Parathyroid adenoma (tissue), 2 donors: ENCODE results near the gene PRND.

Source experiments
- H2AFZ ChIP-seq: fragments of 300-600 bp; sonication (generic); one replicate; pipeline ENCODE4 v1.7.0; 2017; ENCODE audit warnings: antibody characterized with exemption, mild to moderate bottlenecking
- H3K27ac ChIP-seq: fragments of 300-600 bp; sonication (generic); one replicate; pipeline ENCODE4 v1.7.0; 2017
- H3K27me3 ChIP-seq: fragments of 300-600 bp; sonication (generic); one replicate; pipeline ENCODE4 v1.7.0; 2017; ENCODE audit warnings: low read length; ENCODE audit not compliant: control insufficient read depth, insufficient read depth
- H3K36me3 ChIP-seq: fragments of 300-600 bp; sonication (generic); one replicate; pipeline ENCODE4 v1.7.0; 2017; ENCODE audit warnings: low read length; ENCODE audit not compliant: control insufficient read depth, insufficient read depth
- H3K4me1 ChIP-seq: fragments of 300-600 bp; sonication (generic); one replicate; pipeline ENCODE4 v1.7.0; 2017; ENCODE audit warnings: control low read depth
- H3K4me2 ChIP-seq: fragments of 300-600 bp; sonication (generic); one replicate; pipeline ENCODE4 v1.7.0; 2017; ENCODE audit warnings: low read length
- H3K4me3 ChIP-seq: fragments of 300-600 bp; sonication (generic); one replicate; pipeline ENCODE4 v1.7.0; 2017; ENCODE audit warnings: low read depth, low read length
- H3K79me2 ChIP-seq: fragments of 300-600 bp; sonication (generic); one replicate; pipeline ENCODE4 v1.7.0; 2017; ENCODE audit warnings: control low read depth
- H3K9ac ChIP-seq: fragments of 300-600 bp; sonication (generic); one replicate; pipeline ENCODE4 v1.7.0; 2017; ENCODE audit warnings: mild to moderate bottlenecking
- H3K9me3 ChIP-seq: fragments of 300-600 bp; sonication (generic); one replicate; pipeline ENCODE4 v1.7.0; 2017; ENCODE audit warnings: low read length; ENCODE audit not compliant: control insufficient read depth
- TF ChIP-seq, protein P1 (sequence below): fragments of 300-600 bp; sonication (generic); IDR thresholded peaks from one replicate; pipeline ENCODE4 v1.7.0; 2017; ENCODE audit warnings: antibody characterized with exemption, mild to moderate bottlenecking
- donor health status: primary hyperparathyroidism.

The PRND gene

DNA sequence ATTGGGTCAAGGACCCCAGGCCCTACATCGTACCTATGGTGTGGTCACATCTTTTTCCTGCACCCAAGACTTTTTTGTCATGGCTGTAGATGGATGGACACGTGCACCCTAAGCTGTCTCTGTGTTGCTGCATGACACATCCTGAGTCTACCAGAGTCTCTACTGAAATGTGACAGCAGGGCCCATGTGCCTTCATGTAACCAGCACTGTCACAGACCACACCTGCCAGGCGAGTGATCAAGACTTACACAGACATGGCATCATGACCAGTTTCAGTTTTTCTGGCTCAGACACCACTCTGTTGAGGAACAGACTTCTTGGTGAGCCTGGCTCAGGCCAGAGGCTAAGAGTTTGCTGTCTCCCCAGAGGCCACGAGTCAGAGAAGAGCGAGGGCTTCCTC, 7.6 kb downstream of the PRND start:
- TF ChIP-seq, protein P1, sequence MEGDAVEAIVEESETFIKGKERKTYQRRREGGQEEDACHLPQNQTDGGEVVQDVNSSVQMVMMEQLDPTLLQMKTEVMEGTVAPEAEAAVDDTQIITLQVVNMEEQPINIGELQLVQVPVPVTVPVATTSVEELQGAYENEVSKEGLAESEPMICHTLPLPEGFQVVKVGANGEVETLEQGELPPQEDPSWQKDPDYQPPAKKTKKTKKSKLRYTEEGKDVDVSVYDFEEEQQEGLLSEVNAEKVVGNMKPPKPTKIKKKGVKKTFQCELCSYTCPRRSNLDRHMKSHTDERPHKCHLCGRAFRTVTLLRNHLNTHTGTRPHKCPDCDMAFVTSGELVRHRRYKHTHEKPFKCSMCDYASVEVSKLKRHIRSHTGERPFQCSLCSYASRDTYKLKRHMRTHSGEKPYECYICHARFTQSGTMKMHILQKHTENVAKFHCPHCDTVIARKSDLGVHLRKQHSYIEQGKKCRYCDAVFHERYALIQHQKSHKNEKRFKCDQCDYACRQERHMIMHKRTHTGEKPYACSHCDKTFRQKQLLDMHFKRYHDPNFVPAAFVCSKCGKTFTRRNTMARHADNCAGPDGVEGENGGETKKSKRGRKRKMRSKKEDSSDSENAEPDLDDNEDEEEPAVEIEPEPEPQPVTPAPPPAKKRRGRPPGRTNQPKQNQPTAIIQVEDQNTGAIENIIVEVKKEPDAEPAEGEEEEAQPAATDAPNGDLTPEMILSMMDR, result no peak
- H3K9ac ChIP-seq, result no peak overlapping the region
- H3K36me3 ChIP-seq, result no peaks in the 10 kb centered on the region
- H3K27me3 ChIP-seq, result no peaks in the 10 kb centered on the region
- no peaks in the 10 kb centered on the region for H3K9me3 ChIP-seq
- H3K79me2 ChIP-seq, result no peaks in the 10 kb centered on the region
- H3K4me2 ChIP-seq, result no peak overlapping the region
- no peak overlapping the region for H2AFZ ChIP-seq
- no peaks in the 10 kb centered on the region for H3K4me1 ChIP-seq
- H3K27ac ChIP-seq, result no peak overlapping the region
- H3K4me3 ChIP-seq, result no peak overlapping the region

DNA sequence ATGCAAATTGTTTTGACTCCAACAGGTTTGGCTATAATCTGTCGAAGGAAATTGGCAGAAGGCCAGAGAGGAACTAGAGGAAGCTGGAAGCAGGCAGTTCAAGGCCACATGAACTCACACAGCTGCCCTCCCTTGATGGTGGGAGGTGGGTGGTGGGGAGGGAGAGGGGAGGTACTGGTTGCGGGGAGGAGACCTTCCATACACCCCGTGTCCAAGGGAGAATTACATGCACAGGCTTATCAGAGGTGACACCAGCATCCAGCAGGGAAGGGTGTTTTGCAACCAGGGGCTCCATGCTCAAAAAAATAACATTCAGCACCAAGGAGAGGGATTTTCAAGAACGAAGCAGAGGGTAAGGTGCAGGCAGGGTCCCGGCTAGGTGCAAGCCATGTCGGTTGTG, 9.1 kb downstream of the PRND start:
- Histone ChIP-seq H3K9me3 (no peaks in the 10 kb centered on the region), H3K4me2 (no peak overlapping the region), H3K79me2 (no peaks in the 10 kb centered on the region), H3K27me3 (no peaks in the 10 kb centered on the region), H3K9ac (no peak overlapping the region), H3K36me3 (no peaks in the 10 kb centered on the region), H3K4me1 (no peaks in the 10 kb centered on the region), H2AFZ (no peak overlapping the region), H3K27ac (no peak overlapping the region), H3K4me3 (no peak overlapping the region)
- TF ChIP-seq, protein P1, result no peak

DNA sequence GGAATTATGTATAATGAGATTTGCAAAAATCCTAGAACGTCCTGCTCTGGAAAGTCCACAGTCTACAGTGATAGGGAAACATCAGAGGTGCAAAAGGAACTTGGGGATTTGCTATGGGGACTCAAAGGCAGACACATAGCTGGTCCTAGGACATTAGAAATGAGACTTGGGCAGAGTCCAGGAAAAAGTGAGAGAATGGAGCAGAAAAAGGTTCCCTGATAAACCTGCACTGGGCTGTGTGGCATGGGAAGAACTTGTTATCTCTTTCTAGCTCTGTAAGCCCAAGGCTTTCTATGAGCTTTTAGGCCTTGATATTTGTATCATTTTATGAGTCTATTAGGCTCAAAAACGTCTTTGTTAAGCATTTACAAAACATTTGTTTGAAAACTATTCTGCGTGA, 15.2 kb downstream of the PRND start:
- no peak overlapping the region for H2AFZ ChIP-seq
- no peak overlapping the region for H3K27ac ChIP-seq
- H3K4me2 ChIP-seq, result no peak overlapping the region
- no peaks in the 10 kb centered on the region for H3K79me2 ChIP-seq
- H3K4me1 ChIP-seq, result no peaks in the 10 kb centered on the region
- H3K9me3 ChIP-seq, result no peaks in the 10 kb centered on the region
- no peaks in the 10 kb centered on the region for H3K36me3 ChIP-seq
- H3K4me3 ChIP-seq, result no peak overlapping the region
- TF ChIP-seq, protein P1, result no peak
- H3K9ac ChIP-seq, result no peak overlapping the region
- H3K27me3 ChIP-seq, result no peaks in the 10 kb centered on the region

DNA sequence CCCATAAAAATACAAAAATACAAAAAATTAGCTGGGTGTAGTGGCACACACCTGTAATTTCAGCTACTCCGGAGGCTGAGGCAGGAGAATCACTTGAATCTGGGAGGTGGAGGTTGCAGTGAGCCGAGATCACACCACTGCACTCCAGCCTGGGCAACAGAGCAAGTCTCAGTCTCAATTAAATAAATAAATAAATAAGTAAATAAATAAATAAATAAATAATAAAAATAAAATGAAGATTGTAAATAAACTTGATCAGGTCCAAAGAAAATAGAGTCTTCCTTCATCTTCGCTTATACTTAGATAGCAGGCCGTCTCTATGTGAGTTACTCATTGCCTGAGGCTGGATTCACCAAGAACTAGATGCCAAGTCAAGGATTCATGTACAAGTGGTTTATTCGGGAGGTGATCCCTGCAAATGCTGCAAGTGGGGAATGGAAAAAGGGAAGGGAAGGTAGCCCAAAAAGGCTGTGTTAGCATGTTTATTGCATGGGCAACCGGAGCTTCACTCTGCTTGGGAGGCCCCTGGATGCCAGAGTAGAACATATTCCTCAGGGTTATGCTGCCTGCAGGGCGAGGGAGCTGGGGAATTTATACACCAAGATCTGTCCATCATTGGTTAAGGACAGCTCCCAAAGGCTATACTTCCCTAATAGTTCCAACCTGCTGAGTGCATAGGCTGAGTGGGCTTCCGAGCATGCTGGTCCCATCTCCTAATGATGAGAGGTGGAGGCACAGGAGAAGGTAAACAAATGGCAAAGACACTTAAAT, 16.3 kb downstream of the PRND start:
- Histone ChIP-seq H3K36me3 (no peaks in the 10 kb centered on the region), H3K4me1 (no peaks in the 10 kb centered on the region), H3K4me2 (no peak overlapping the region), H3K9ac (no peak overlapping the region), H3K79me2 (no peaks in the 10 kb centered on the region), H2AFZ (no peak overlapping the region), H3K27me3 (no peaks in the 10 kb centered on the region), H3K27ac (no peak overlapping the region), H3K4me3 (no peak overlapping the region), H3K9me3 (no peaks in the 10 kb centered on the region)
- TF ChIP-seq, protein P1, result no peak
